Effector memory CD4-positive, alpha-beta T cell (primary cell): Measurements from ENCODE around the gene RARB.

Experiments
- DNase-seq, 3 donors: peaks; one replicate each; pipeline ENCODE4 v3.0.0-alpha.2; 2020
- H3K27ac ChIP-seq: 2 replicates; pipeline ENCODE4 v1.7.0; 2013; ENCODE audit warnings: mild to moderate bottlenecking, low read length, moderate library complexity; ENCODE audit not compliant: insufficient read depth, poor library complexity, severe bottlenecking
- H3K27me3 ChIP-seq: replicated peaks from 2 replicates; pipeline ENCODE4 v1.7.0; 2013; ENCODE audit warnings: mild to moderate bottlenecking, low read length; ENCODE audit not compliant: insufficient read depth, control insufficient read depth, poor library complexity, severe bottlenecking
- H3K36me3 ChIP-seq: 2 replicates; pipeline ENCODE4 v1.7.0; 2013; ENCODE audit warnings: mild to moderate bottlenecking, low read length, moderate library complexity; ENCODE audit not compliant: control insufficient read depth, insufficient read depth
- H3K4me1 ChIP-seq: 2 replicates; pipeline ENCODE4 v1.7.0; 2013; ENCODE audit warnings: low read length, mild to moderate bottlenecking; ENCODE audit not compliant: control insufficient read depth, insufficient read depth, poor library complexity, severe bottlenecking
- H3K4me3 ChIP-seq: 2 replicates; pipeline ENCODE4 v1.7.0; 2013; ENCODE audit warnings: low read length, low read depth, mild to moderate bottlenecking; ENCODE audit not compliant: insufficient read depth, poor library complexity, severe bottlenecking
- H3K9me3 ChIP-seq: 2 replicates; pipeline ENCODE4 v1.7.0; 2013; ENCODE audit warnings: mild to moderate bottlenecking, low read length, moderate library complexity; ENCODE audit not compliant: control insufficient read depth

Gene RARB

GRCh38 chr3:25586553-25586952 lies 158.5 kb downstream of the RARB start:
- H3K4me3 ChIP-seq: no peak overlapping the region
- H3K9me3 ChIP-seq: no peaks in the 10 kb centered on the region
- H3K4me1 ChIP-seq: no peaks in the 10 kb centered on the region
- H3K36me3 ChIP-seq: no peaks in the 10 kb centered on the region
- no peaks in the 10 kb centered on the region for H3K27me3 ChIP-seq
- no peak overlapping the region for H3K27ac ChIP-seq
- DNase-seq: no peak

- Histone ChIP-seq H3K4me1 (no peaks in the 10 kb centered on the region), H3K4me3 (no peak overlapping the region), H3K9me3 (no peaks in the 10 kb centered on the region), H3K27ac (no peak overlapping the region), H3K27me3 (no peaks in the 10 kb centered on the region), H3K36me3 (no peaks in the 10 kb centered on the region)
- DNase-seq: no peak
Measured at GRCh38 chr3:25587094-25587493, 159.0 kb downstream of the RARB start.

DNA sequence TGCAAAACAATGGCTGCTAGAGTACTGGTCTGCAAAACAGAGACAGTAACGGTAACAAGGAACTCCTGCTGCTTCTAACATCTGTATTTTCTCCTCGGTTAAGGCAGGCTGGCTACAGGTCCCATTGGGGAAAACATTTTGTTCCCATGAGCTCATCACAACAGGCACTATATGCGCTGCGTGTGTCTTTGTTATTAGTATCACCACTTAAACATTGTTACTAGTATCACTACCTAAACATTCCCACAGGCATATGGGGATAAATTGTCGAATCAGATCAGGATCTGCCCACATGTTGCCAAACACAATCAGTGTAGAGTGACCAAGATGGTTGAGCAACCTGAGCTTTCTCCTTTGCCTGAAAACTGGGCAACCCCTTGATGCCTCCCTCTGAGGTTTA lies 159.5 kb downstream of the RARB start:
- Histone ChIP-seq H3K4me3 (no peak overlapping the region), H3K27me3 (no peaks in the 10 kb centered on the region), H3K27ac (no peak overlapping the region), H3K36me3 (no peaks in the 10 kb centered on the region), H3K4me1 (no peaks in the 10 kb centered on the region), H3K9me3 (no peaks in the 10 kb centered on the region)
- no peak for DNase-seq

DNA sequence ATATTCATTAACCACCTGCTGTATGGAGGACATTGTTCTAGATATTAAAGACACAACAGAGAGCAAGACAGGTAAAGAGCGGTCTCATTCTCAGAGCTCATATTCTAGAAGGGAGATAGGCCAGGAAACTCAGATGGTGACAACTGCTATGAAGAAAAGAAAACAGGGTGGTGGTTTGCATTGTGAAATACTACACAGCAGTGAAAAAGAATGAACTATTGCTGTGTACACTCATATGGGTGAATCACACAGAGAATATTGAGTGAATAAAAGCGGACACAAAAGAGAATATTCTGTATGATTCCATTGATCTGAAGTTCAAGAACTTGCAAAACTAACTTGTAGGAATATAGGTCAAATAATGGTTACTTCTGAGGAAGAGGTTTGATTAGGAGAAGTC lies 159.9 kb downstream of the RARB start:
- no peak overlapping the region for H3K27ac ChIP-seq
- H3K9me3 ChIP-seq: no peaks in the 10 kb centered on the region
- no peaks in the 10 kb centered on the region for H3K27me3 ChIP-seq
- DNase-seq: no peak
- H3K4me3 ChIP-seq: no peak overlapping the region
- no peaks in the 10 kb centered on the region for H3K36me3 ChIP-seq
- no peaks in the 10 kb centered on the region for H3K4me1 ChIP-seq

DNA sequence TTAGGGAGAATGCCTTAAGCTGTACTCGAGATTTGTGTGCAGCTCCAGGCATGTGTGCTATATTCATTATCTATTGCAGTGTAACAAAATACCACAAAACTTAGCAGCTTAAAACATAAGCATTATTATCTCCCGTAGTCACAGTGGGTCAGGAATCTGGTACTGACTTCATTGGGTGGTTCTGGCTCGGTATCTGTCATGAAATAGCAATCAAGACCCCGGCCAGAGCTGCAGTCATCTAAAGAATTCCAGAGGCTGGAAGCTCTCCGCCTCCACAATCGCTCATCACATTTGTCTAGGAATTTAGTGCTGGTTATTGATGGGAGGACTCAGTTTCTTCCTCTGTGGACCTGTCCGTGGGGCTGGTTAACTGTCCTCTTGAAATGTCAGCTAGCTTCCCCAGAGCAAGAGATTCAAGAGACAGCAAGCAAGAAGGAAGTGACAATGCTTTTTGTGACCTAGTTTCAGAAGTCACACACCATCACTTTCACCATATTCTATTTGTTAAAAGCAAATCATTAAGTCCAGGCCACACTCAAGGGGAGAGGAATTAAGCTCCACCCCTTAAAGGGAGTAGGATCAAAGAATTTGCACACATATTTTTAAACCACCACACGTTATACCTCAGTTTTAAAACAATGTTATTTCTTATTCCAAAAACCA lies 160.5 kb downstream of the RARB start:
- Histone ChIP-seq H3K36me3 (no peaks in the 10 kb centered on the region), H3K9me3 (no peaks in the 10 kb centered on the region), H3K4me1 (no peaks in the 10 kb centered on the region), H3K27me3 (no peaks in the 10 kb centered on the region), H3K27ac (no peak overlapping the region), H3K4me3 (no peak overlapping the region)
- no peak for DNase-seq

DNA sequence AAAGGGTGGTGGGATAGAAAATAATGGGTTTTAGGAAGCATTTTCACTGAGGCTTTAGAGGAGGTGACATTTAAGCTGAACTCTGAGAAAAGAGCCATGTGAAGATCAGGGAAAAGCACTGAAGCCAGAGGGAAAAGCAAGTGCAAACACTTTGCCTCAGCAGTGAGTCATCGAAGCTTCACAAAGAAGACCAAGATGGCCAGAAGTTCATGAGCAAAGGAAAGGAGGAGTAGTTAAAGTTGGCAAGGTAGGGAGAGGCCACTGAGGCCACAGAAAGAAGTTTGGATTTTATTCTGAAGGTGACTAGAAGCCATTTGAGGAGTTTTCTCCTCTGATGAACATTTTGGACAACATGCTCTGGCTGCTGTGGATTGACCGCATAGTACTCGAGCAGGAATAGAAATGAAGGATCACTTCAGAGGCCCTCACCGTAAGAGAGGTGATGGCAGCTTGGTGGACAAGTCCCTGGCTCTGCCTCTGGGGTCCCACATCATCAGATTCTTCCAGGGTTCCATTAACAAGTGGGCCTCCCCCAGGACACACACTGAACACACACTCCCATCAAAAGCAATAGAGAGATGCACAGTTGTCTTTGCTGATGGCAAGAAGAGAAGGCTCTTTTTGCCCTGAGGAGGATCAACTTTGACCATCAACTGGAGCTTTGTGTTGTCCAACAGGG lies 161.2 kb downstream of the RARB start:
- Histone ChIP-seq H3K9me3 (no peaks in the 10 kb centered on the region), H3K27ac (no peak overlapping the region)
- no peak for DNase-seq

GRCh38 chr3:25589783-25590258 lies 161.8 kb downstream of the RARB start:
- no peaks in the 10 kb centered on the region for H3K9me3 ChIP-seq
- no peaks in the 10 kb centered on the region for H3K27me3 ChIP-seq
- no peaks in the 10 kb centered on the region for H3K4me1 ChIP-seq
- DNase-seq: no peak
- no peaks in the 10 kb centered on the region for H3K36me3 ChIP-seq
- no peak overlapping the region for H3K4me3 ChIP-seq
- H3K27ac ChIP-seq: no peak overlapping the region

More for the DNA sequence above, 161.2 kb downstream of the RARB start:
- Histone ChIP-seq H3K27me3 (no peaks in the 10 kb centered on the region), H3K4me3 (no peak overlapping the region), H3K36me3 (no peaks in the 10 kb centered on the region), H3K4me1 (no peaks in the 10 kb centered on the region)

- H3K36me3 ChIP-seq: peaks cover 2% of the 10 kb centered on the region
- H3K27me3 ChIP-seq: no peaks in the 10 kb centered on the region
- H3K9me3 ChIP-seq: no peaks in the 10 kb centered on the region
- DNase-seq: no peak
- no peak overlapping the region for H3K4me3 ChIP-seq
- no peak overlapping the region for H3K27ac ChIP-seq
- H3K4me1 ChIP-seq: no peaks in the 10 kb centered on the region
Measured at GRCh38 chr3:25592510-25592968, 164.5 kb downstream of the RARB start.

DNA sequence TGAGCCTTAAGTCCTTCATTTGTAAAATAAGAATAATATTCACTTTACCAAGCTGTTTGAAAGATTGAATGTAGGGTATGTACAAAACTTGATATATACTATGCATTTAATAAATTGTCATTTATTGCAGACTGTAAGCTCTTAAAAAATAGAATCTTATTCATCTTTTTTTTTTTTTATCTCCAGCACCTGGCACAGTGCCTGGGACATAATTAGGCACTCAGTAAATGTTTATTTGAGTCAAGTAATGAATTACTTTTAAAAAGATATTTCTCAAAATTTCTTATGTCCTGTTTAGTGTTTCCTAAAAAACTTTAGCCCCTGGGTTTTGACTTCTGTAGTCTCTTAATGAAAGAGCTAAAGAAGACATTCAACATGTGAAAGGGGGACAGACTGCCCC lies 164.9 kb downstream of the RARB start:
- H3K4me3 ChIP-seq: no peak overlapping the region
- peaks cover 6% of the 10 kb centered on the region for H3K36me3 ChIP-seq
- no peaks in the 10 kb centered on the region for H3K9me3 ChIP-seq
- no peak for DNase-seq
- no peaks in the 10 kb centered on the region for H3K27me3 ChIP-seq
- no peaks in the 10 kb centered on the region for H3K4me1 ChIP-seq
- no peak overlapping the region for H3K27ac ChIP-seq

- H3K27ac ChIP-seq: no peak overlapping the region
- no peaks in the 10 kb centered on the region for H3K27me3 ChIP-seq
- H3K36me3 ChIP-seq: peaks cover 15% of the 10 kb centered on the region
- no peaks in the 10 kb centered on the region for H3K4me1 ChIP-seq
- H3K9me3 ChIP-seq: no peaks in the 10 kb centered on the region
- no peak for DNase-seq
- no peak overlapping the region for H3K4me3 ChIP-seq
Measured at GRCh38 chr3:25594007-25594502, 166.0 kb downstream of the RARB start.
